ENCODE measurements around the gene RIC8A. TPM values are rescaled to one million over a fixed set of nuclear protein-coding genes. Genes with fewer than 3 reads are reported as not detected.

RIC8A gene
- polyA plus RNA-seq, 2 of the 4 experiments (the other 2 are of a cell fraction): 82.0 to 101 TPM

- TF ChIP-seq EP300 (IDR thresholded peaks at IDR 0.05) (no peak), MAX (IDR thresholded peaks at IDR 0.05) (peak; percentile 27; the same call in 1 of the 2 replicates), TP53 (CRISPR knock-in tag; IDR thresholded peaks at IDR 0.05) (0 out of 2 replicates have a peak, but pooled peaks have one; percentile 47), POLR2A (IDR thresholded peaks at IDR 0.05; ENCODE audit: low read length) (peak; percentile 75), MYC (IDR thresholded peaks at IDR 0.05; ENCODE audit: borderline replicate concordance, low read length) (0 out of 2 replicates have a peak, but pooled peaks have one; percentile 57), PHF8 (IDR thresholded peaks at IDR 0.05; ENCODE audit: borderline replicate concordance, low read depth) (peak; percentile 62; the same call in 1 of the 2 replicates), JUN (IDR thresholded peaks at IDR 0.05) (peak; percentile 44 to 82; a peak in 2 of 5 replicates), RAD21 (conservative IDR thresholded peaks at IDR 0.05 in 1 of 2, IDR thresholded peaks at IDR 0.05 in 1 of 2) (no peak), RARB (CRISPR knock-in tag; IDR thresholded peaks at IDR 0.05) (peak; percentile 18; the same call in 1 of the 2 replicates), E2F6 (IDR thresholded peaks at IDR 0.05; ENCODE audit: borderline replicate concordance, low read depth) (0 out of 2 replicates have a peak, but pooled peaks have one; percentile 36), NR3C1 (IDR thresholded peaks at IDR 0.05) (no peak), RFX5 (IDR thresholded peaks at IDR 0.05) (no peak)
- peak; percentile 71 to 81 for ATAC-seq
- peaks cover 26% of the 10 kb centered on the region for H3K4me1 ChIP-seq
- WGBS (ENCODE audit: missing lambda C conversion rate): under 1% methylated on average over 12 of the region's 57 CpGs
- FAIRE-seq: no peak
- peak overlapping the region; percentile 90 to 94 for H3K27ac ChIP-seq
- peak; percentile 73 to 80 for DNase-seq (ENCODE audit: low read depth in 1 of 2, low spot score in 1 of 2)
- H3K4me3 ChIP-seq: peak overlapping the region; percentile 100
- ChIA-PET CTCF (interaction anchor here (0.6 to 1.7 kb wide), 4 partner anchors 10 to 248 kb away, joined by 3 read pairs; no protein-coding TSS in a partner anchor), POLR2A (interaction anchor here (1.2 to 1.9 kb wide), 2 partner anchors 19 to 198 kb away, joined by 4 to 9 read pairs; no protein-coding TSS in a partner anchor)
- H3K9me3 ChIP-seq: no peaks in the 10 kb centered on the region
- peak overlapping the region; percentile 96 for H3K4me2 ChIP-seq
Measured at GRCh38 chr11:208181-208916, 841 bp downstream of the RIC8A start.

GRCh38 chr11:208917-209260, 1.4 kb downstream of the RIC8A start:
- Histone ChIP-seq H3K9me3 (no peaks in the 10 kb centered on the region), H3K4me1 (peaks cover 26% of the 10 kb centered on the region), H3K4me2 (peak overlapping the region; percentile 96), H3K27ac (peak overlapping the region; percentile 90 to 94), H3K4me3 (peak overlapping the region; percentile 100)
- DNase-seq (ENCODE audit: low read depth in 1 of 2, low spot score in 1 of 2) (peak in 1 of 2 experiments; percentile 18), FAIRE-seq (no peak), ATAC-seq (peak in 1 of 2 experiments; percentile 5; a peak in 3 of 6 replicates)
- TF ChIP-seq JUNB (IDR thresholded peaks at IDR 0.05): no peak
- peak; percentile 5; the same call in 1 of the 2 replicates for TF ChIP-seq PHF8 (IDR thresholded peaks at IDR 0.05; ENCODE audit: borderline replicate concordance, low read depth)
- no peak for TF ChIP-seq E2F6 (IDR thresholded peaks at IDR 0.05; ENCODE audit: borderline replicate concordance, low read depth)
- ChIA-PET CTCF (interaction anchor here (1.2 to 1.7 kb wide), 3 partner anchors 9 to 96 kb away, joined by 3 read pairs; no protein-coding TSS in a partner anchor), POLR2A (no interaction called here)
- WGBS (ENCODE audit: missing lambda C conversion rate): 0% methylated on average over 4 of the region's 26 CpGs

GRCh38 chr11:209275-210121, 2.0 kb downstream of the RIC8A start:
- H3K4me1 ChIP-seq: peaks cover 26% of the 10 kb centered on the region
- H3K4me2 ChIP-seq: peak overlapping the region; percentile 96
- TF ChIP-seq REST (IDR thresholded peaks at IDR 0.05): no peak
- 0 out of 2 replicates have a peak, but pooled peaks have one; percentile 25 for TF ChIP-seq E2F6 (IDR thresholded peaks at IDR 0.05; ENCODE audit: borderline replicate concordance, low read depth)
- WGBS (ENCODE audit: missing lambda C conversion rate): 39% methylated on average over 9 of the region's 29 CpGs
- peak overlapping the region; percentile 100 for H3K4me3 ChIP-seq
- no peaks in the 10 kb centered on the region for H3K9me3 ChIP-seq
- H3K27ac ChIP-seq: peak overlapping the region; percentile 90 to 94
- ChIA-PET POLR2A (interaction anchor here (0.5 kb wide), 1 partner anchor 85 kb away, joined by 5 read pairs; no protein-coding TSS in a partner anchor), CTCF (interaction anchor here (1.0 to 1.7 kb wide), 4 partner anchors 9 to 239 kb away, joined by 3 read pairs; no protein-coding TSS in a partner anchor)
- ATAC-seq (no peak), FAIRE-seq (no peak), DNase-seq (ENCODE audit: low read depth in 1 of 2, low spot score in 1 of 2) (peak; percentile 22 to 28)

Data from A549 (cell line).